HCT116 (cell line): ENCODE results near the gene OGFOD2. TPM values are rescaled to one million over a fixed set of nuclear protein-coding genes. Genes with fewer than 3 reads are reported as not detected.

Experiments used
- ATAC-seq: fragments of 200-7000 bp; cut with Tn5 transposase; 2 replicates; pipeline ENCODE4 v1.9.1; 2020; ENCODE audit warnings: mild to moderate bottlenecking, moderate library complexity
- BruUV-seq: library from RNA; stranded (reverse); fragments of 400-500 nt; replicated peaks from 2 replicates; lab custom pipeline; 2021; lab: Mats Ljungman, UMichigan
- CTCF ChIA-PET: fragments of 300-600 bp; sonication (Branson Sonifier 250); formaldehyde crosslinking; loops from one replicate; lab custom pipeline; 2021; ENCODE audit warnings: antibody characterized with exemption; lab: Charles Lee
- POLR2A ChIA-PET: fragments of 300-600, 350-600 bp; sonication (Branson Sonifier 250); formaldehyde crosslinking; loops from one replicate; lab custom pipeline; 2021; ENCODE audit warnings: antibody characterized with exemption; lab: Charles Lee
- RAD21 ChIA-PET, 2 experiments: fragments of 300-600 bp; sonication (Branson Sonifier 250); formaldehyde crosslinking; loops; one replicate each; lab custom pipeline; 2023; ENCODE audit warnings: low total read pairs in 2 of 2; ENCODE audit not compliant: uncharacterized antibody in 2 of 2, unreplicated experiment in 2 of 2, low non-redundant PET in 1 of 2; lab: Charles Lee
- DNase-seq: peaks from one replicate; pipeline ENCODE4 v3.0.0-alpha.2; 2010; ENCODE audit warnings: low read depth, low spot score
- H2AFZ ChIP-seq: fragments of 200-600 bp; shearing (Covaris generic), sonication (generic); 2 replicates; pipeline ENCODE4 v1.6.1; 2017; ENCODE audit warnings: low read depth, mixed run types, mixed read lengths, antibody characterized with exemption, low read length; ENCODE audit not compliant: poor library complexity, severe bottlenecking
- H3K27ac ChIP-seq: 2 replicates; pipeline ENCODE4 v1.5.1; 2012; ENCODE audit warnings: low read depth, low read length
- H3K27me3 ChIP-seq: fragments of 200-600 bp; sonication (generic); 2 replicates; pipeline ENCODE4 v1.6.1; 2016; ENCODE audit warnings: mixed run types, low read length, mixed read lengths; ENCODE audit not compliant: insufficient read depth
- H3K36me3 ChIP-seq, 2 experiments: fragments of 200-500 bp in 1 of 2; fragments of 200-600 bp in 1 of 2; sonication (Bioruptor generic) in 1 of 2; sonication (generic) in 1 of 2; 2 replicates each; pipeline versions ENCODE4 v1.5.1 to v1.6.1; 2014 to 2016; ENCODE audit warnings: low read length in 2 of 2, inconsistent platforms in 1 of 2, mixed read lengths in 1 of 2, mixed run types in 1 of 2; ENCODE audit not compliant: insufficient read depth in 2 of 2, control insufficient read depth in 1 of 2
- H3K4me1 ChIP-seq, 2 experiments: fragments of 200-600 bp in 1 of 2; sonication (generic) in 1 of 2; 2 replicates each; pipeline versions ENCODE4 v1.5.1 to v1.6.1; 2012 to 2017; ENCODE audit warnings: low read length in 2 of 2, inconsistent platforms in 1 of 2, mild to moderate bottlenecking in 1 of 2, mixed read lengths in 1 of 2, mixed run types in 1 of 2, moderate library complexity in 1 of 2; ENCODE audit not compliant: insufficient read depth in 2 of 2, control insufficient read depth in 1 of 2
- H3K4me2 ChIP-seq: fragments of 200-600 bp; sonication (generic); 2 replicates; pipeline ENCODE4 v1.6.1; 2017; ENCODE audit warnings: mixed run types, low read length, mixed read lengths
- H3K4me3 ChIP-seq, 2 experiments: fragments of 200-600 bp in 1 of 2; sonication (generic) in 1 of 2; replicated peaks in 1 of 2; 2 replicates each; pipeline ENCODE4 v1.5.1; 2011 to 2016; ENCODE audit warnings: low read length in 2 of 2, control low read depth in 1 of 2, low read depth in 1 of 2, mild to moderate bottlenecking in 1 of 2, mixed read lengths in 1 of 2, mixed run types in 1 of 2
- H3K79me2 ChIP-seq: fragments of 200-600 bp; sonication (generic); 2 replicates; pipeline ENCODE4 v1.6.1; 2017; ENCODE audit warnings: mild to moderate bottlenecking, mixed run types, low read length, moderate library complexity, mixed read lengths; ENCODE audit not compliant: insufficient read depth
- H3K9ac ChIP-seq: fragments of 200-600 bp; sonication (generic); 2 replicates; pipeline ENCODE4 v1.6.1; 2016; ENCODE audit warnings: low read length, mixed read lengths
- H3K9me2 ChIP-seq: fragments of 200-600 bp; sonication (generic), shearing (Covaris generic); 2 replicates; pipeline ENCODE4 v1.6.1; 2017; ENCODE audit warnings: mixed run types, mild to moderate bottlenecking, moderate library complexity; ENCODE audit not compliant: insufficient read depth
- H3K9me3 ChIP-seq, 2 experiments: fragments of 200-500 bp in 1 of 2; fragments of 200-600 bp in 1 of 2; sonication (Bioruptor generic) in 1 of 2; sonication (generic) in 1 of 2; 2 replicates each; pipeline ENCODE4 v1.6.1; 2014 to 2017; ENCODE audit warnings: low read length in 2 of 2, mixed read lengths in 2 of 2, inconsistent platforms in 1 of 2, low read depth in 1 of 2, mild to moderate bottlenecking in 1 of 2, mixed run types in 1 of 2, moderate library complexity in 1 of 2; ENCODE audit not compliant: control insufficient read depth in 1 of 2, insufficient read depth in 1 of 2
- H4K20me1 ChIP-seq: fragments of 200-600 bp; sonication (generic), shearing (Covaris generic); 2 replicates; pipeline ENCODE4 v1.6.1; 2017; ENCODE audit warnings: mixed run types, mild to moderate bottlenecking, moderate library complexity; ENCODE audit not compliant: insufficient read depth
- CEBPB ChIP-seq: IDR thresholded peaks from 2 replicates; pipeline ENCODE4 v1.6.1; 2012; ENCODE audit warnings: low read depth
- EGR1 ChIP-seq: IDR thresholded peaks from 2 replicates; pipeline ENCODE4 v1.6.1; 2012; ENCODE audit warnings: low read depth
- EZH2phosphoT487 ChIP-seq: fragments of 200-600 bp; IDR thresholded peaks from 2 replicates; pipeline ENCODE4 v1.6.1; 2018; ENCODE audit warnings: antibody characterized with exemption, borderline replicate concordance
- MAX ChIP-seq: IDR thresholded peaks from 2 replicates; pipeline ENCODE4 v1.6.1; 2012
- POLR2AphosphoS5 ChIP-seq: IDR thresholded peaks from 2 replicates; pipeline ENCODE4 v1.6.1; 2011; ENCODE audit warnings: mild to moderate bottlenecking, low read depth, low read length, moderate library complexity
- SIN3A ChIP-seq: IDR thresholded peaks from 2 replicates; pipeline ENCODE4 v1.6.1; 2012; ENCODE audit warnings: low read depth
- YY1 ChIP-seq: IDR thresholded peaks from 2 replicates; pipeline ENCODE4 v1.6.1; 2011; ENCODE audit warnings: low read length, low read depth, moderate library complexity, mild to moderate bottlenecking; ENCODE audit not compliant: insufficient replicate concordance; ENCODE audit errors: extremely low read depth
- ZBTB33 ChIP-seq: IDR thresholded peaks from 2 replicates; pipeline ENCODE4 v1.6.1; 2011; ENCODE audit warnings: mild to moderate bottlenecking, low read length, moderate library complexity; ENCODE audit not compliant: insufficient replicate concordance; ENCODE audit errors: extremely low read depth
- ZFX ChIP-seq: fragments of 450-650 bp; IDR thresholded peaks from 2 replicates; pipeline ENCODE4 v1.6.1; 2017
- ZNF274 ChIP-seq: fragments of 200-500 bp; sonication (Bioruptor generic); IDR thresholded peaks from 2 replicates; pipeline ENCODE4 v1.6.1; 2014; ENCODE audit warnings: mild to moderate bottlenecking, low read depth, low read length, inconsistent platforms
- intact Hi-C: fragments of 100-400 bp; cut with micrococcal nuclease; formaldehyde crosslinking; loops from 2 replicates; pipeline ENCODE4 v1.10.0; 2022
- total RNA-seq: library from RNA; stranded (reverse); gene quantifications from one replicate; pipeline ENCODE4 v1.2.1, GENCODE V29; 2021; ENCODE audit not compliant: unreplicated experiment

Gene OGFOD2
- total RNA-seq, 1 experiment from 2014 or later = 29.5 TPM

- no peak for ATAC-seq
- peaks cover 19 to 30% of the 10 kb centered on the region in 2 experiments for H3K4me1 ChIP-seq
- ChIA-PET POLR2A (no interaction called here), CTCF (no interaction called here), RAD21 (no interaction called here)
- TF ChIP-seq SIN3A = no peak
- TF ChIP-seq CEBPB = no peak
- TF ChIP-seq MAX = no peak
- TF ChIP-seq ZNF274 = no peak
- TF ChIP-seq POLR2AphosphoS5 = no peak
- TF ChIP-seq ZBTB33 = no peak
- TF ChIP-seq EGR1 = no peak
- no peak for TF ChIP-seq YY1
- TF ChIP-seq EZH2phosphoT487 = no peak
- TF ChIP-seq ZFX = no peak
- no peak overlapping the region for H3K4me3 ChIP-seq
- no peak overlapping the region for H3K4me2 ChIP-seq
- no peaks in the 10 kb centered on the region for H4K20me1 ChIP-seq
- H3K27me3 ChIP-seq = no peaks in the 10 kb centered on the region
- no peaks in the 10 kb centered on the region for H3K9me2 ChIP-seq
- DNase-seq = no peak
- intact Hi-C loops = no loop called here
- no peaks in the 10 kb centered on the region for H3K36me3 ChIP-seq
- no peak overlapping the region for H3K9ac ChIP-seq
- H3K79me2 ChIP-seq = no peaks in the 10 kb centered on the region
- no peak overlapping the region for H3K27ac ChIP-seq
- H3K9me3 ChIP-seq = no peaks in the 10 kb centered on the region
- no peak overlapping the region for H2AFZ ChIP-seq
- no TSS peak for BruUV-seq
Observed at GRCh38 chr12:122929148-122929538, 45.9 kb upstream of the OGFOD2 start.
